ENCODE results near the gene FAM9A. TPM values are rescaled to one million over a fixed set of nuclear protein-coding genes. Genes with fewer than 3 reads are reported as not detected.

FAM9A gene
- total and polyA plus RNA-seq, 2 of the 13 experiments (the other 11 are each of a cell fraction or from before 2014, with no cell fraction given) = not detected

DNA sequence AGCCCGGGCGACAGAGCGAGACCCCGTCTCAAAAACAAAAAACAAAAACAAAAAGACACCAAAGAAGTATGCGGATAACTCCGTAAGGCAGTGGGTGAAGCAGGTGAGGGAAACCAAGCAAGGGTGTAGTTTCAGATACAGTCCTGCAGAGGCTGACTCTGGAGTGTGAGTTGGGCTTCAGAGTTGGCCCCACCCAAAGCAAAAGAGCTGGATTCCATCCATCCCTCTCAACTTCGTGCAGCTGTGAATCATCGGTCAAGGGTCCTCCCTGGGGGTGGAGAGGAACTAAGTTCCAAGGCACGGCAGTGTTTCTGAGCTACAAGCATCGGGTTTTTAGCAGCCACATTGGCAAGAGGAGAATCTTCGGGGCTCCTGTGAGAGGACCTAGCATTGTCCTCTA, 43.9 kb upstream of the FAM9A start (continued):
- TF ChIP-seq ZNF577 (CRISPR knock-in tag; IDR thresholded peaks at IDR 0.05; ENCODE audit: borderline replicate concordance, low read depth) (no peak), ZEB1 (IDR thresholded peaks at IDR 0.05; ENCODE audit: insufficient replicate concordance, low read depth) (no peak), HNRNPH1 (optimal IDR thresholded peaks at IDR 0.05; ENCODE audit: low read depth, low read length) (no peak), SKIL (CRISPR knock-in tag; IDR thresholded peaks at IDR 0.05; ENCODE audit: borderline replicate concordance) (no peak), ZSCAN9 (CRISPR knock-in tag; IDR thresholded peaks at IDR 0.05; ENCODE audit: borderline replicate concordance) (no peak), ZNF251 (CRISPR knock-in tag; IDR thresholded peaks at IDR 0.05) (no peak), ZNF468 (CRISPR knock-in tag; IDR thresholded peaks at IDR 0.05) (no peak), ZNF138 (CRISPR knock-in tag; IDR thresholded peaks at IDR 0.05; ENCODE audit: low read depth) (no peak), ZNF766 (CRISPR knock-in tag; IDR thresholded peaks at IDR 0.05; ENCODE audit: borderline replicate concordance) (no peak), EEA1 (CRISPR knock-in tag; IDR thresholded peaks at IDR 0.05; ENCODE audit: borderline replicate concordance) (no peak)
- TF ChIP-seq, protein P1, sequence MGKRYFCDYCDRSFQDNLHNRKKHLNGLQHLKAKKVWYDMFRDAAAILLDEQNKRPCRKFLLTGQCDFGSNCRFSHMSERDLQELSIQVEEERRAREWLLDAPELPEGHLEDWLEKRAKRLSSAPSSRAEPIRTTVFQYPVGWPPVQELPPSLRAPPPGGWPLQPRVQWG (CRISPR knock-in tag; IDR thresholded peaks at IDR 0.05; ENCODE audit: borderline replicate concordance, low read depth) = no peak

GRCh38 chrX:8844157-8844556, 43.0 kb upstream of the FAM9A start:
- TF ChIP-seq DR1 (CRISPR knock-in tag; IDR thresholded peaks at IDR 0.05) = no peak
- TF ChIP-seq CHCHD3 (CRISPR knock-in tag; IDR thresholded peaks at IDR 0.05) = no peak
- no peak for TF ChIP-seq ZFP91 (CRISPR knock-in tag; IDR thresholded peaks at IDR 0.05; ENCODE audit: borderline replicate concordance)
- TF ChIP-seq, protein P2, sequence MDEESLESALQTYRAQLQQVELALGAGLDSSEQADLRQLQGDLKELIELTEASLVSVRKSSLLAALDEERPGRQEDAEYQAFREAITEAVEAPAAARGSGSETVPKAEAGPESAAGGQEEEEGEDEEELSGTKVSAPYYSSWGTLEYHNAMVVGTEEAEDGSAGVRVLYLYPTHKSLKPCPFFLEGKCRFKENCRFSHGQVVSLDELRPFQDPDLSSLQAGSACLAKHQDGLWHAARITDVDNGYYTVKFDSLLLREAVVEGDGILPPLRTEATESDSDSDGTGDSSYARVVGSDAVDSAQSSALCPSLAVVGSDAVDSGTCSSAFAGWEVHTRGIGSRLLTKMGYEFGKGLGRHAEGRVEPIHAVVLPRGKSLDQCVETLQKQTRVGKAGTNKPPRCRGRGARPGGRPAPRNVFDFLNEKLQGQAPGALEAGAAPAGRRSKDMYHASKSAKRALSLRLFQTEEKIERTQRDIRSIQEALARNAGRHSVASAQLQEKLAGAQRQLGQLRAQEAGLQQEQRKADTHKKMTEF (CRISPR knock-in tag; IDR thresholded peaks at IDR 0.05) = no peak
- no peak for TF ChIP-seq KLF13 (CRISPR knock-in tag; IDR thresholded peaks at IDR 0.05)
- TF ChIP-seq ZKSCAN1 (IDR thresholded peaks at IDR 0.05; ENCODE audit: low read length) = no peak
- ATAC-seq = no peak
- in situ Hi-C loops (cut with HindIII; ENCODE audit: extremely low pct_ligation_motif_present, low pct_unique_long_range_greater_than_20kb) = no loop called here
- POLR2A ChIA-PET = no interaction called here
- H3K4me3 ChIP-seq (replicated peaks in 1 of 3; ENCODE audit: insufficient read depth in 1 of 3, low read depth in 2 of 3, low read length in 3 of 3) = no peak overlapping the region
- no peak overlapping the region for H3K27ac ChIP-seq (ENCODE audit: extremely low read length, insufficient read depth, low read length)
- CTCF ChIA-PET (ENCODE audit: low intra/inter-chr PET ratio, low total read pairs) = no interaction called here
- no peak overlapping the region for H3K9ac ChIP-seq (ENCODE audit: insufficient read depth, low read depth, low read length)
- no TSS peak for BruUV-seq (replicated peaks)
- no peak overlapping the region for H3K4me2 ChIP-seq (ENCODE audit: low read depth, low read length)
- 100% methylated on average over 1 of the region's 1 CpG for WGBS (ENCODE audit: low lambda C conversion rate)
- no peak overlapping the region for H2AFZ ChIP-seq (ENCODE audit: low read length)
- no peaks in the 10 kb centered on the region for H4K20me1 ChIP-seq (ENCODE audit: insufficient read depth, low read length)
- no peaks in the 10 kb centered on the region for H3K27me3 ChIP-seq (ENCODE audit: control insufficient read depth in 1 of 2, insufficient read depth in 2 of 2, low read length in 2 of 2)
- H3K79me2 ChIP-seq (ENCODE audit: insufficient read depth, low read length) = no peaks in the 10 kb centered on the region
- H3K4me1 ChIP-seq (ENCODE audit: insufficient read depth, low read length) = peaks cover 10% of the 10 kb centered on the region; the same call in 1 of the 2 replicates
- H3K9me3 ChIP-seq (ENCODE audit: low read length) = no peaks in the 10 kb centered on the region
- no peak for FAIRE-seq
- intact Hi-C loops (cut with micrococcal nuclease; ENCODE audit: unreplicated experiment) = no loop called here
- H3K36me3 ChIP-seq (replicated peaks in 1 of 2; ENCODE audit: control insufficient read depth in 1 of 2, insufficient read depth in 2 of 2, low read length in 2 of 2) = no peaks in the 10 kb centered on the region
- DNase-seq (ENCODE audit: low spot score) = no peak

Measured in HepG2 (cell line).